Stomach (tissue), 9 donors: ENCODE measurements around the gene CDH8. TPM values are rescaled to one million over a fixed set of nuclear protein-coding genes. Genes with fewer than 3 reads are reported as not detected.

Experiments
- DNase-seq, 2 donors: peaks; one replicate each; pipeline versions ENCODE4 v3.0.0 to v3.0.0-alpha.2; 2013 to 2019
- H3K27ac ChIP-seq, 5 donors: fragments of 200-600 bp in 4 of 5; sonication (generic) in 4 of 5; one replicate each; pipeline ENCODE4 v1.5.1; 2013 to 2019; ENCODE audit warnings: mild to moderate bottlenecking in 1 of 5, moderate library complexity in 1 of 5
- H3K27me3 ChIP-seq, 3 donors: fragments of 200-600 bp; sonication (generic); one replicate each; pipeline ENCODE4 v1.5.1; 2017 to 2019; ENCODE audit warnings: mixed run types in 1 of 3
- H3K36me3 ChIP-seq, 4 donors: fragments of 200-600 bp; sonication (generic); 1 replicate in 3 of 4; 2 replicates in 1 of 4; pipeline ENCODE4 v1.5.1; 2016 to 2019
- H3K4me1 ChIP-seq, 4 donors: fragments of 200-600 bp; sonication (generic); one replicate each; pipeline ENCODE4 v1.5.1; 2016 to 2019
- H3K4me3 ChIP-seq, 4 donors: fragments of 200-600 bp; sonication (generic) in 3 of 4; one replicate each; pipeline ENCODE4 v1.5.1; 2016 to 2019; ENCODE audit warnings: mild to moderate bottlenecking in 1 of 4
- H3K9me3 ChIP-seq, 4 donors: fragments of 200-600 bp; sonication (generic); one replicate each; pipeline ENCODE4 v1.5.1; 2016 to 2019
- CTCF ChIP-seq, 7 experiments: fragments of 450-650 bp in 4 of 7; fragments of 200-600 bp in 3 of 7; sonication (generic) in 3 of 7; IDR thresholded peaks; one replicate each; pipeline ENCODE4 v1.5.1; 2016 to 2019; ENCODE audit warnings: antibody characterized with exemption in 7 of 7, control low read depth in 2 of 7, mild to moderate bottlenecking in 1 of 7
- EP300 ChIP-seq: sonication (generic); formaldehyde crosslinking; IDR thresholded peaks from one replicate; pipeline ENCODE4 v1.6.1; 2017; ENCODE audit warnings: antibody characterized with exemption
- POLR2A ChIP-seq, 4 donors: fragments of 450-650 bp; IDR thresholded peaks; one replicate each; pipeline ENCODE4 v1.6.1; 2016; ENCODE audit warnings: antibody characterized with exemption in 4 of 4, control low read depth in 2 of 4, mild to moderate bottlenecking in 1 of 4, moderate library complexity in 1 of 4
- POLR2AphosphoS5 ChIP-seq, 3 donors: sonication (generic); formaldehyde crosslinking; IDR thresholded peaks; one replicate each; pipeline ENCODE4 v1.6.1; 2016; ENCODE audit warnings: antibody characterized with exemption in 3 of 3
- WGBS, 5 donors: extraction: QIAGEN DNeasy Blood & Tissue Kit in 3 of 5; methylation state at CpG; one replicate each; pipeline versions ENCODE4 v1.1.5 to v1.1.7; 2013 to 2018; 5-methylcytosine and 5-hydroxymethylcytosine counted together
- intact Hi-C: fragments of 100-400 bp; cut with DNase I; formaldehyde crosslinking; loops from one replicate; pipeline ENCODE4 v1.15.1; 2023; ENCODE audit warnings: low total_unique reads
- polyA plus RNA-seq, 3 donors: library from polyadenylated mRNA; stranded (reverse); fragments of 200-250 nt; gene quantifications; one replicate each; pipeline ENCODE4 v1.2.3, GENCODE V29; 2013
- total RNA-seq, 5 donors: library from RNA; depleted of rRNA; stranded (reverse); fragments of >200 nt; gene quantifications; one replicate each; pipeline versions ENCODE4 v1.1.0 to v1.2.3, GENCODE V29; 2014 to 2016
- donor health status: healthy with polysubstance abuse.
- donor health status: Bipolar disorder and iron deficiency.
- donor health status: healthy.

Gene CDH8
- total and polyA plus RNA-seq, 8 donors, result 0.13 to 6.4 TPM; not detected in 6

- no peak for TF ChIP-seq POLR2AphosphoS5 (IDR thresholded peaks at IDR 0.05)
- no peak for TF ChIP-seq CTCF (IDR thresholded peaks at IDR 0.05)
- TF ChIP-seq POLR2A (IDR thresholded peaks at IDR 0.05), result no peak
- no peak for TF ChIP-seq EP300
- H3K4me1 ChIP-seq, result no peaks in the 10 kb centered on the region
- 80 to 90% (median 86%) methylated on average over 1 of the region's 1 CpG for WGBS, 5 donors
Observed at GRCh38 chr16:61818850-61819249, 217.4 kb downstream of the CDH8 start.

GRCh38 chr16:61817583-61818278, 218.5 kb downstream of the CDH8 start:
- Histone ChIP-seq H3K9me3 (no peaks in the 10 kb centered on the region), H3K4me1 (no peaks in the 10 kb centered on the region), H3K36me3 (no peaks in the 10 kb centered on the region), H3K4me3 (no peak overlapping the region), H3K27me3 (no peaks in the 10 kb centered on the region), H3K27ac (no peak overlapping the region)
- 61 to 70% (median 67%) methylated on average over 8 of the region's 8 CpGs for WGBS, 5 donors
- no peak for DNase-seq
- TF ChIP-seq CTCF (IDR thresholded peaks at IDR 0.05), result no peak
- TF ChIP-seq POLR2AphosphoS5 (IDR thresholded peaks at IDR 0.05), result no peak
- no peak for TF ChIP-seq POLR2A (IDR thresholded peaks at IDR 0.05)
- TF ChIP-seq EP300, result no peak
- intact Hi-C loops, result no loop called here

More at GRCh38 chr16:61818850-61819249, 217.4 kb downstream of the CDH8 start:
- DNase-seq, result no peak
- no peaks in the 10 kb centered on the region for H3K27me3 ChIP-seq
- H3K9me3 ChIP-seq, result no peaks in the 10 kb centered on the region
- H3K4me3 ChIP-seq, result no peak overlapping the region
- H3K27ac ChIP-seq, result no peak overlapping the region
- H3K36me3 ChIP-seq, result no peaks in the 10 kb centered on the region
- intact Hi-C loops, result no loop called here

- no peaks in the 10 kb centered on the region for H3K36me3 ChIP-seq
- DNase-seq, result peak in 1 of 2 donors; percentile 8
- H3K4me1 ChIP-seq, result no peaks in the 10 kb centered on the region
- H3K4me3 ChIP-seq, result no peak overlapping the region
- intact Hi-C loops, result no loop called here
- no peak overlapping the region for H3K27ac ChIP-seq
- TF ChIP-seq CTCF (IDR thresholded peaks at IDR 0.05) (no peak), POLR2AphosphoS5 (IDR thresholded peaks at IDR 0.05) (no peak), EP300 (no peak), POLR2A (IDR thresholded peaks at IDR 0.05) (no peak)
- no peaks in the 10 kb centered on the region for H3K27me3 ChIP-seq
- H3K9me3 ChIP-seq, result no peaks in the 10 kb centered on the region
Observed at GRCh38 chr16:61814726-61815347, 221.4 kb downstream of the CDH8 start.

GRCh38 chr16:61813339-61813738, 222.9 kb downstream of the CDH8 start:
- Histone ChIP-seq H3K4me3 (no peak overlapping the region), H3K4me1 (no peaks in the 10 kb centered on the region), H3K27ac (no peak overlapping the region), H3K27me3 (no peaks in the 10 kb centered on the region), H3K9me3 (peaks cover 0 to 7% (median 0%) of the 10 kb centered on the region in 4 donors), H3K36me3 (no peaks in the 10 kb centered on the region)
- DNase-seq, result no peak
- intact Hi-C loops, result no loop called here
- TF ChIP-seq EP300 (no peak), POLR2A (IDR thresholded peaks at IDR 0.05) (no peak), POLR2AphosphoS5 (IDR thresholded peaks at IDR 0.05) (no peak), CTCF (IDR thresholded peaks at IDR 0.05) (no peak)
- WGBS, 5 donors, result 77 to 90% (median 84%) methylated on average over 8 of the region's 8 CpGs
